Ammon's horn (tissue), 1 donor: ENCODE measurements around the gene MT1A.
A peak's percentile ranks its signal among the peaks of the same experiment; 100 is the strongest.

ENCODE experiments used
- DNase-seq: peaks from one replicate; pipeline ENCODE4 v3.0.0-alpha.2; 2016; ENCODE audit warnings: low spot score

MT1A gene

DNA sequence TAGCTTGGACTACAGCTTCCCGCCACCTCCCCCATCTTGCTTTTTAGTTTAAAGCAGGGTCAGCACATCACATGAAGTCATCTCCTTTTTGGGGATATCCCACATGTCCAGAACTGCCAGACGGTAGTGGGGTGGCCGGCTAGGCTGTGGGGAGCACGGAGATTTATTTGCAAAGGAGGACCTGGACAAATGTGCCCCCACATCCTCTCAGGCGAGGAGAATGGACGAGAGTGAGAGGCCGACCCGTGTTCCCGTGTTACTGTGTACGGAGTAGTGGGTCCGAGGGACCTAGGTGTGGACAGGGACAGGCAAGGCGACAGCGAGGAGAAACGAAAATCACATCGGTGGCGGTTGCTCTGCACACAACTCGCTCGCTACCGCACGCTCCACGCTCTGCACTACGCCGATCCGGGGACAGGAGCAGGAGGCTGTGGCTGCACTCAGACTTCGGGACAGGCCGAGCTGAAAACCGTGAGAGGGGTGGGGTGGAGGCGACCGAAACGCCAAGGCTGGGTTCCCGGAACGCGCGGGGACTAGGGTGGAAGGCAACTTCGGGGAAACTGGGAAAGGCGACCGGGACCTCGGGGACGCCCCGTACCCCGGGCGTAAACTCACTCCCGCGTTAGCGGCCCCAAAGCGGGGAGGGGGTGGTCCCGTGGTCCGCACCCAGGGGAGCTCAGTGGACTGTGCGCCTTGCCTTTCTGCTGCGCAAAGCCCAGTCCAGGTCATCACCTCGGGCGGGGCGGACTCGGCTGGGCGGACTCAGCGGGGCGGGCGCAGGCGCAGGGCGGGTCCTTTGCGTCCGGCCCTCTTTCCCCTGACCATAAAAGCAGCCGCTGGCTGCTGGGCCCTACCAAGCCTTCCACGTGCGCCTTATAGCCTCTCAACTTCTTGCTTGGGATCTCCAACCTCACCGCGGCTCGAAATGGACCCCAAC lies at the start of gene MT1A:
Gene MT1A (plus strand): TSS at position 853 of the 937 bp plus-strand sequence. CDS start 73 bp downstream, at position 926.
- peak; percentile 37 for DNase-seq

DNA sequence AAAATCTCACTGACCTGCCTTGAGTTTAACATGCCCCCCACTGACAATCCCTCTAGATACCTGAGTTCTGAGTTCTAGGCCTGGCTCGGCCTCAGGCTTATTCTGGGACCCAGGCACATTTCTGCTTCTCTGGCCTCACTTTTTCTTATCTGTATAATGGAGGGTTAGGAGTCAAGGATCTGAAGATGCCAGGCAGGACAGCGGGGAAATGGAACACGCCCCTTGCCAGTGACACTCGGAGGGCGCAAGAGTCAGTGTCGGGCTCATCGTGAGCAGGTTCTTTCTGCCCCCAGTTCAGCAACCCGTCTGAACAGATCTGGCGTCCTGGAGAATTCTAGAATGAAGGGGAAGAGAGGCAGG lies 49.7 kb upstream of the MT1A start:
- no peak for DNase-seq

DNA sequence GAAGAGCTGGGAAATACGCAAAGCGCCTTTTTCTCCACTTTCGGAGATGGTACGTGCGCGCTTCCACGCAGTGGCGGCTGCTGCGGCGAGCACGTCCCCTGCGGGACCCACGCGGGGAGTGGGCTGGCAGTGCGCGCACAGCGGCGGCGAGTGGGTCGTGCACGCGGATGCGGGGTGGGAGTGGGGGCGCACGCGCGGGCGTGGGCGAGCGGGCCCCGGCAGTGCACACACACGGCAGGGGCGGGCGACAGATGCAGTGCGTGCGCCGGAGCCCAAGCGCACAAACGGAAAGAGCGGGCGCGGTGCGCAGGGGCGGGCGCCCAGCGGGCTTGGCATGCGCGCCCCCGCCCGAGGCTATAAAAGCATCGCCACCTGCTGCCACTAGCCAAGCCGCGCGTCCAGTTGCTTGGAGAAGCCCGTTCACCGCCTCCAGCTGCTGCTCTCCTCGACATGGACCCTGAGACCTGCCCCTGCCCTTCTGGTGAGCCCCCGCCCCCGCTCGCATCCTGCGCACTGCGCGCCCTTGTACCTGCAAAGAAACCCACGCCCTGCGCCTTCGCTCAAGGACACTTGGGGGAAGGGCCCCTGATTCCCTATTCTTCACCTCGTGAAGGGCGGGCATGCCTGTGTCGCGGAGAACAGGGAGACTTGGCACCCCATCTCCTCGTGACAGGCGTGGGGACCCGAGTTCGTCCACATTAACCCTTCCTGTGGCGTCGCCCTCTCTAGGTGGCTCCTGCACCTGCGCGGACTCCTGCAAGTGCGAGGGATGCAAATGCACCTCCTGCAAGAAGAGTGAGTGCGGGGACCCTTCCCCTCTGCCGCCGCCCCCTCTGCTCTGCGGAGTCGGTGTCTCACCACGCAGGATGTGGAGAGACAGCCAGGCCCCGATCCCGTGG lies 49.1 kb upstream of the MT1A start, which contains the start of gene MT3:
Gene MT3 (plus strand): TSS at position 388 of the 899 bp plus-strand sequence. CDS start 63 bp downstream, at position 451.
- DNase-seq = peak; percentile 90

DNA sequence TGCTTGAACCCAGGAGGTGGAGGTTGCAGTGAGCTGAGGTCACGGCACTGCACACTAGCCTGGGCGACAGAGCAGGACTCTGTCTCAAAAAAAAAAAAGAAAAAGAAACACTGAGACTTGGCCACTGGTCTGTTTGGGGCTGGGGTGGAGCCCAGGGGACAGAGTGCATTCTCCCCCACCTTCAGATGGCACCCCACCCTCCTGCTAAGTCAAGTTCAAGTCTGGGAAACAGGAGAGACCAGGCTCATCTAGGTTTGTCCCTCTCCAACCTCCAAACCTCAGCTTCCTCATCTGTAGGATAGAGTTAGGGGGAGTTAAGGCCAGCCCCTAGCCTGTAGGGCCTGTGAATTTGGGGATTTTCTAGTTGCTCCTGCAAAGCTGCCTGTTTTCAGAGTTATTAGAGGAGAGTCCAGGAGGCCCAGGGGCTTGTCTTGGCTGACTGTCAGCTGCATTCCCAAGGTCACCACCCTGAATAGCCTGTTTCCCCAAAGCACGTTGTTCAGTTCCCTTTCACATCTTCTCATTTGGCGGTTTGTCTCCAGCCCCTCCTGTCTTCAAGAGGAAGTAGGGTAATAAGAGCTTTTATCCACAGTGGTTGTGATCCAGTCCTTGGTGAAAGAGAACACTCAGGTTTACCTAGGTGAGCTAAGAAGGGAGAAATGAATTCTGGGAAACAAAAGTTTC lies 46.9 kb upstream of the MT1A start:
- DNase-seq = peak; percentile 55

DNA sequence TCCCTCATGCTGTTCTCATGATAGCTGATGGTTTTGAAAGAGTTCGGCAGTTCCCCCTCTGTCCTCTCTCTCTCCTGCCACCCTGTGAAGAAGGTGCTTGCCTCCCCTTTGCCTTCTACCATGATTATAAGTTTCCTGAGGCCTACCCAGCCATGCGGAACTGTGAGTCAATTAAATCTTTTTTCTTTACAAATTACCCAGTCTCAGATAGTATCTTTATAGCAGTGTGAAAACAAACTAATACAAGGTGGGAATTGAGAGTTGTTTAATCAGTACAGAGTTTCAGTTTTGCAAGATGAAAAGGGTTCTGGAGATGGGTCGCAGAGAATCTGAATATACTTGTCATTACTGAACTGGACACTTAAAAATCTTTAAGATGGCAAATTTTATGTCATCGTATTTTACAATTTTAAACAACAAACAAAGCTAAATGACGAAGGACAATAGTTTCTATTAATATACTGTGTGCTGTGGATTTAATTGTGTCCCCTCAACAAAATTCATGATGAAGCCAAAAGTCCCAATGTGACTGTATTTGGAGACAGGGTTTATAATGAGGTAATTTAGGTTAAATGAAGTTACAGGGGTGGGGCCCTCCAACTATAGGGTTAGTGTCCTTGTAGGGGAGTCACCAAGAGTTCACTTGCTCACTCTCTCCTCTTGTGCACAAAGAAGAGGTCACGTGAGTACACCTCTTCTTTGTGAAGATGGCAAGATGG lies 44.7 kb upstream of the MT1A start:
- no peak for DNase-seq

DNA sequence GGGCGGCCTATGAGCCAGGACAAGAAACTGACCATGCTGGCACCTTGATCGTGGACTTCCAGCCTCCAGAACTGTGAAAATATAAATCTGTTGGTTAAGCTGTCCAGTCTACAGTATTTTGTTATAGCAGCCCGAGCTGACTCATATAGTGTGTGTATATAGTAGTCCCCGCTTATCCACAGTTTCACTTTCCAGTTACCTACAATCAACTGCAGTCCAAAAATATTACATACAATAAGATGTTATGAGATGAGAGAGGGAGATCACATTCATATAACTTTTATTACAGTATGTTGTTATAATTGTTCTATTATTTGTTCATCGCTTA lies 44.2 kb upstream of the MT1A start:
- no peak for DNase-seq

DNA sequence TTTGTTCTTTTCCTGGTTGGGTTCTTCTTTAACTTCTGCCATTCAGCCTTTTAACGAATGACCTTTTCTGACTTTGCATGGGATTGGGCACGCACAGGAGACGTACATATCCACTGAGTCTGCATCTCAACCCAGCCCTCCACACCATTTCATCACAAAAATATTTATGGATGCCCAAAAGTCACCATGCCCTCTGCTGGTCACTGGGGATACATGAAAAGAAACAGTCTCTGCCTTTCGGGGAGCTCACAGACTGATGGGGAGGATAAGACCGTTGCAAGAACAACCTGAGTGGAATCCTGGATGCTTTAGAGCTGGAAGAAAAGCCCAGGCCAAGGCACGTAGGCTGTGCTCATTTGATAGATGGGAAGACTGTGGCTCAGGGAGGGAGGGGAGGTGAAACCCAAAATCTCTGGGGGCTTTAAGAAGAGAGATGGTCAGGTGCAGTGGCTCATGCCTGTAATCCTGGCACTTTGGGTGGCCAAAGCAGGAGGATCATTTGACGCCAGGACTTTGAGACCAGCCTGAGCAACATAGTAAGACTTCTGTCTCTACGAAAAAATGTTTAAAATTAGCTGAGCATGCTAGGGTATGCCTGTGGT lies 38.0 kb upstream of the MT1A start:
- peak; percentile 86 for DNase-seq

DNA sequence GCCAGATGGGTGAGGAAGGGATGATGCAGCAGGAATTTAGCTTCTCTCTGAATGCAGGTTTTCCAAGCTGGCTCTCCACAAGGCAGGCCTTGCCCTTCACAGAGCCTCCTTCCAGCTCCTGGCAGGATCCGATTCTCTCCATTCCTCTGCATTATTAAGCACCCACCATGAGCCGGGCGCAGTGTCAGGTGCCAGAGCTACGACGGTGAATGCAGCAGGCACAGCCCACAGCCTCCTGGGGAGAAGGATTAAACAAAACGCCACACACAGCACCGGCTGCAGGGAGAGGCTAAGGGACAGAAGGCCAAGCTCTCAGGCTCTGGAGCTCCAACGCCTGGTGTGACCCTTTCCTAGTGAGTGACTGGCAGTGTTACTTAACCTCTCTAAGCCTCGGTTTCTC lies 37.1 kb upstream of the MT1A start:
- no peak for DNase-seq

DNA sequence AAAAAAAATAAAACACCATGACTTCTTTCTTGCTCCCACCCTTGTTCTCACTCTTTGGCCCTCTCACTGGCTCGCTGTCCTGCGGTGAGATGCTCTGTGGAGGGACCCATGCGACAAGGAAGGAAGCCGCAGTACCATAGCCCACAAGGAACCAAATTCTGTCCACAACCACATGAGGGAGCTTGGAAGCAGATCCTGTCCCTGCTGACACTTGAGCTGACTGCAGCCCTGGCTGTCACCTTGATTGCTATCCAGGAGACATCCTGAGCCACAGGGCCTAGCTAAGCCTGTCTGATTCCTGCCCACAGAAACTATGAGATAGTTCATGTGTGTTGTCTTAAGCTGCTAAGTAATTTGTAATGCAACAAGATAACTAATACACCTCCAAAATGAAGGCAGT lies 34.9 kb upstream of the MT1A start:
- DNase-seq = peak; percentile 86

DNA sequence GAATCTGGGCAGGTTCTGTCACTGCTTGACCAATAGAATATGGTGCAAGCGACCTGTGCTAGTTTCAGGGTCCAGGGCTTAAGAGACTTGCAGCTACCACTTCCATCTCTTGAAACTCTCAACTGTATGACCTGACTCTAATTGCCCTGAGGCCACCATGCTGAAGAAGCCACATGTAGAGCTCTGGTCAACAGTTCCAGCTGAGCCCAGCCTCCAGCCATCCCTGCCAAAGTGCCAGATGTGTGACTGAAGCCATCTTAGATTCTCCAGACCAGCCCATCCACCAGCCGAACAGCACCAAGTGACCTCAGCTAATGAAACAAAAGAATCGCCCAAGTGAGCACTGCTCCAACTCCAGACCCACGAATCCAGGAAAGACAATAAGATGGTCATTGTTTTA lies 33.5 kb upstream of the MT1A start:
- DNase-seq = no peak

DNA sequence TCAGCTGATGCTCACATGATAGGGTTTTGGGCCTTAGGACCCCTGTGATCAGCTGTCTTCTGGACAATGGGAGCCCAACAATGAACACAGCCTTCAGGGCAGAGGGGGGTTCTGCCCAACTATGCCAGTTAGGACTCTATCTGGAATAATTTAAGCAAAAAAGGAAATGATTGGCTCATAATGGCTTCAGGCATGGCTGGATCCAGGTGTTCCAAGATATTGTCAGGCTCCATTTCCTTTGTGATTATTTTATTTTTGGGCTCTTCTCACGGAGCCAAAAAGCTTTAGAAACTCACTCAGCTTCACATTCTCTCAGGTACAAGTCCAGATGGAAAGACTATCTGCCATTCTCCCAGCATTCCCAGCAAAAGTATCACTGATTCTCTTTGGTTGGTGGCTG lies 33.0 kb upstream of the MT1A start:
- no peak for DNase-seq

DNA sequence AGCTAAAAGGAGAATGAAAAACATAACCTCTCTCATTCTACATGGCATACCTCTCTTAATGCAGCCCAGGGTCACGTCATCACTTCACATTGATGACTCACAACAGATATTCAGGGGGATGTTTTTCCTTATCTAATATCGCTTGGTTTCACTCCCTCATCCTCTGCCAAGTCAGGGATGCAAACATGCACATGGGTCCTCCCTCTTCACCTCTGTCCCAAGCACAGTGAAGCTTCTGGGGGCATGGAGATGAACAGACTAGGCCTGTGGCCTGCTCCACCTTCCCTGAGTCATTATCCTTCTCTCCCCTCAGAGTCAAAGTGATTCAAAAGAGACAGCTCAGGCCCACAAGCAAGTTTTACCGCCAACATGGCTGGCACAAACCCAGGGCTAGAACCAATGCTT lies 32.4 kb upstream of the MT1A start:
- no peak for DNase-seq

DNA sequence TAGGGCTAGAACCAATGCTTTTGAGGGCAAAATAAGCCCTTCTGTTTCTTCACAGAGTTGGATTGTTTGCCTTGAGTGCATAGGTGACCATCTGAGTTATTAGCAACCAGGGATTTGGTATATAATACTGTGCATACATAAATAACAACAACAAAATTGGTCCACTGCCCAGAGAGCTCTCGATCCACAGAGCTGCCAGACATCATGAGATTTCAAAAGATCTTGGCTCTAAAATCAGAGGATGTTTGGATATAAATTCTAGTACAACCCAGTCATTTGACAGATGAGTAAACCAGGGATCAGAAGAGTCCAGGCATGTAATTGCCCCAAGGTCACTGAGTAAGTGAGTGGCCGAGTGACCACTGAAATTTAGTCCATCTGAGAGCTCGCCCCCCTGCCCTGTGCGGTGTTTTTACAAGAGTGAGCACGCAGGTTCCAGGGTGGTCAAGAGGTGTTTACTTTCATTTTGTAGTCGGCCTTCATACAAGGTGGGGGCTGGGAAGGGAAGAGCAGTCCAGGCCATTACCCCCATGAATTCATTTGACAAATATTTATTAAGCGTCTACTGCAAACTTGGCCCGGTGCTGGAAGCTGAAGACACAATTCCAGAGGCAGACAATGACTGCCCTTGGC lies 31.9 kb upstream of the MT1A start:
- no peak for DNase-seq

DNA sequence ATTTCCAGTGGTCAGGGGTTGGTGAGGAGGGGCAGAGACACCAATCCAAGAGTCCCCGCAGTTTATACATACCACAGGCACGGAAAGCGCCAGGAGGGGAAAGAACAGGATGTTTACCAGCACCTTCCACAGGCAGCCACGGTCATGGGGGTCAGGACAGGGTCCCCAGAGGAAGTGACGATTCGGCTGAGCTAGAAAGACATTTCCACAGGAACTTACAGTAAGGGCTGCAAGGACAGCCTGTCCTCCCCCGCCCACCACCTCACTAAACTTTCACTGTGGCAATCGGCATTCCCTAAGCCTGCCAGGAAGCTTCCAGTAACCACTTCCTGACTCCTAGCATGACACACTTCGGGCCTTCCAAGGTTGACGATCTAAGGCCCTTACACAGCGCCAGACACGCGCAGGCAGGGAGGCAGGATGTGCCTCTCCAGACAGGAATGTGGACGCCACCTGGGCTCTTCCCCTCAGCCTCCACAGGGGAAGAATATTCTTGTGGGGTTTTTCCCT lies 31.3 kb upstream of the MT1A start:
- no peak for DNase-seq

DNA sequence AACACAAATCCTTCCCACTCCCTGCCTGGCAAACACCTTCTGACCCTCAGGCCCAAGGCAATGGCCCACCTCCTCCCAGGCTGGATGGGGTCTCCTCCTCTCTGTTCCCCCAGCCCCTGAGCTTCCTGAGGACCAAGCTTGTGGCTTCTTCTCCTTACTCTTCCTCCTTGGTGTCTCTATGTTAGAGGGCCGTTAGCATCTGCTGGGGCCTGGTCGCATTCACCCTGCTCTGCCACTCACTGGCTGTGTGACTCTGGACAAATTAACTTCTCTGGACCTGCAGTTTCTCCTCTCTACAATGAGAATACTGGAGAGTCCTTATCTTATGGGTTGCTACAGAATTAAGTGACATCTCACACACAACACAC lies 30.8 kb upstream of the MT1A start:
- DNase-seq = no peak

DNA sequence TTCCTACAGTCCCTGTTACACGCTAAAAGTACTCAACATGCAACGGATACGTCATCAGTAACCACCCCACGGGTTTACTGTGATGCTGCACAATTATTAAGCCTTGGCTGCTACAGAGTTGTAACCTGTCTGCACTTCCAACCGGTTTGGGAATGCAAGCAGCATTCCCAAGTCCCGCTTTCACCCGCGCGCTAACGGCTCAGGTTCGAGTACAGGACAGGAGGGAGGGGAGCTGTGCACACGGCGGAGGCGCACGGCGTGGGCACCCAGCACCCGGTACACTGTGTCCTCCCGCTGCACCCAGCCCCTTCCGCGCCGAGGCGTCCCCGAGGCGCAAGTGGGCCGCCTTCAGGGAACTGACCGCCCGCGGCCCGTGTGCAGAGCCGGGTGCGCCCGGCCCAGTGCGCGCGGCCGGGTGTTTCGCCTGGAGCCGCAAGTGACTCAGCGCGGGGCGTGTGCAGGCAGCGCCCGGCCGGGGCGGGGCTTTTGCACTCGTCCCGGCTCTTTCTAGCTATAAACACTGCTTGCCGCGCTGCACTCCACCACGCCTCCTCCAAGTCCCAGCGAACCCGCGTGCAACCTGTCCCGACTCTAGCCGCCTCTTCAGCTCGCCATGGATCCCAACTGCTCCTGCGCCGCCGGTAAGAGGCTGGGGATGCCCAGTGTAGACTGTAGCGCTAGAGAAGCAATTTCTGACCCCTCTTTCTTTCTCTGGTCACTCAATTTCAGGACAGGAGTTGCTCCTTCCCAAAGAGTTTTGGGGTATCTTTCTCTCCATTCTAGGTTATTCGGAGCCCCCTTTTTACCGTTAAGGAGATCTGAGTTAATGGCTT lies 30.2 kb upstream of the MT1A start, which contains the start of gene MT2A:
Gene MT2A (plus strand): TSS at position 542 of the 833 bp plus-strand sequence. CDS start 72 bp downstream, at position 614.
- DNase-seq = peak; percentile 95

DNA sequence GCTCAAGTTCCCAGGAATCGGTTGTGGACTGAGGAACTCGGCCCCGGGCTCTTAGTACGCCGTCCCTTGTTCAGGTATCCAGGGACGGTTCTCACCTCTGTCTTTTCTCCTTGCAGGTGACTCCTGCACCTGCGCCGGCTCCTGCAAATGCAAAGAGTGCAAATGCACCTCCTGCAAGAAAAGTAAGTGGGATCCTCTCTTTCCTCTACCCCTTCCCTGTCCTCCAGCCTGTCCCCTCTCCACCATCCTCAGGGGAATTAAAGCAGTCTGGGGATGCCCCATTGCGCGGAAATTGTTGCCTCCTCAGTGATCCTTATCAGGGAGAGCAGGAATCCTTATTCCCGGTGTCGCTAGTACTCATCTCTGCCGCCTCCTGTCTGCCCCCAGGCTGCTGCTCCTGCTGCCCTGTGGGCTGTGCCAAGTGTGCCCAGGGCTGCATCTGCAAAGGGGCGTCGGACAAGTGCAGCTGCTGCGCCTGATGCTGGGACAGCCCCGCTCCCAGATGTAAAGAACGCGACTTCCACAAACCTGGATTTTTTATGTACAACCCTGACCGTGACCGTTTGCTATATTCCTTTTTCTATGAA lies 29.5 kb upstream of the MT1A start:
- DNase-seq = no peak

DNA sequence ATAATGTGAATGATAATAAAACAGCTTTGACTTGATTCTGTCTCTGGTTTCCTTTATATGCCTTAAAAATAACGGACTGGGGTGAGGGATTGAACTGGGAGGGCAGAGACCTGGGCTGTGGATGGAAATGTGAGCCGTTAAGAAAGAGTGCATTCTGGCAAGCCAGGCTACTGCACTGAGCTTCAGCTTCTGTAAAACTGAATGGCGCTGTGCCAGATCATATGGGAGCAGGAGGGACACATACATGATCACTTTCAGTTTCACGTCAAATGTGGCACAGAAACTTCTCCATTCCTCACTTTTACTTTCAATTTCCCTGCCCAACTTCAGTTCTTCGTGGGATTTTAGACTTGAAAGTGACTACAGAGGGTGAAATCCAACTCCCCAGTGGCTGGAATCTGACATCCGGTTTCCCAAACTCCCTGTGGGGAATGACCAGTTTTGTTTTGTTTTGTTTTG lies 29.0 kb upstream of the MT1A start:
- DNase-seq = peak; percentile 85

DNA sequence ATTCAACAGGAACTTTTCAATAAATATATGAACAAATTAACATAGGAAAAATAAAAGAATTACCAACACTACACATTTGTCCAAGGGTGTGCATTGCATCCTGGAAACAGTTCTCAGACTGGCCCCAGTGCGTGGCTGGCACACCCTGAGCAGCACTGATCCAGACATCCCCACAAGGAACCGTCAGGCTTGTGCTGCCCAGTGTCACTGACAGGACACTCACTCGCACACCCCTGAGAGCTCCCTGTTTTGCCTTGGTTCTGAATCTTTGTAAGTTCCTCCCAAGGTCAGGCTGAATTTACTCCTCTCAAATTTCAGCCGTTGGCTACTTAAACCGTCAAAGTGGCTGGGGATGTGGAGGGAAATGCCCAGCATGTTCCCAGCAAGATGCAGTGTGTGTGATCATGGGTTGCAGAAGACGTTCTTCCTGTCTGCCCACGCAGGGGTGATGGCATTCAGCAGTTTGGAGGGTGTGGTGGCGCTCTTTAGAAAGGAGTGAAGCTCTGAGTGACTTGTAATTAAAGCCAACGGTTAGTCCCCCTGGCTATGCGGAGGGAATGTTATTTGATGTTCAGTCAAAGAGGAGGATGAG lies 28.4 kb upstream of the MT1A start:
- DNase-seq = peak; percentile 54
